Sigmoid colon (tissue), 4 donors: ENCODE data around the gene MOB1B.

Experiments
- POLR2A ChIP-seq, 2 donors: fragments of 450-650 bp; IDR thresholded peaks; one replicate each; pipeline ENCODE4 v1.6.1; 2016; ENCODE audit warnings: antibody characterized with exemption in 2 of 2, mild to moderate bottlenecking in 2 of 2, moderate library complexity in 2 of 2
- POLR2AphosphoS5 ChIP-seq, 4 donors: sonication (generic); formaldehyde crosslinking; IDR thresholded peaks; one replicate each; pipeline ENCODE4 v1.6.1; 2017; ENCODE audit warnings: antibody characterized with exemption in 4 of 4
- TF ChIP-seq, protein P1 (sequence below), 4 experiments: fragments of 450-650 bp in 3 of 4; fragments of 200-600 bp in 1 of 4; IDR thresholded peaks; one replicate each; pipeline ENCODE4 v1.5.1; 2016 to 2019; ENCODE audit warnings: antibody characterized with exemption in 4 of 4, mild to moderate bottlenecking in 3 of 4, moderate library complexity in 2 of 4

GRCh38 chr4:70945452-70946055 lies 43.4 kb downstream of the MOB1B start:
- TF ChIP-seq, protein P1, sequence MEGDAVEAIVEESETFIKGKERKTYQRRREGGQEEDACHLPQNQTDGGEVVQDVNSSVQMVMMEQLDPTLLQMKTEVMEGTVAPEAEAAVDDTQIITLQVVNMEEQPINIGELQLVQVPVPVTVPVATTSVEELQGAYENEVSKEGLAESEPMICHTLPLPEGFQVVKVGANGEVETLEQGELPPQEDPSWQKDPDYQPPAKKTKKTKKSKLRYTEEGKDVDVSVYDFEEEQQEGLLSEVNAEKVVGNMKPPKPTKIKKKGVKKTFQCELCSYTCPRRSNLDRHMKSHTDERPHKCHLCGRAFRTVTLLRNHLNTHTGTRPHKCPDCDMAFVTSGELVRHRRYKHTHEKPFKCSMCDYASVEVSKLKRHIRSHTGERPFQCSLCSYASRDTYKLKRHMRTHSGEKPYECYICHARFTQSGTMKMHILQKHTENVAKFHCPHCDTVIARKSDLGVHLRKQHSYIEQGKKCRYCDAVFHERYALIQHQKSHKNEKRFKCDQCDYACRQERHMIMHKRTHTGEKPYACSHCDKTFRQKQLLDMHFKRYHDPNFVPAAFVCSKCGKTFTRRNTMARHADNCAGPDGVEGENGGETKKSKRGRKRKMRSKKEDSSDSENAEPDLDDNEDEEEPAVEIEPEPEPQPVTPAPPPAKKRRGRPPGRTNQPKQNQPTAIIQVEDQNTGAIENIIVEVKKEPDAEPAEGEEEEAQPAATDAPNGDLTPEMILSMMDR (IDR thresholded peaks at IDR 0.05): no peak
- no peak for TF ChIP-seq POLR2AphosphoS5 (IDR thresholded peaks at IDR 0.05)
- no peak for TF ChIP-seq POLR2A (IDR thresholded peaks at IDR 0.05)
